ENCODE results near the gene FCHSD2.

FCHSD2 gene

GRCh38 chr11:73085189-73085875, 56.8 kb downstream of the FCHSD2 start:
- TF ChIP-seq CTCF (IDR thresholded peaks at IDR 0.05; ENCODE audit: borderline replicate concordance, extremely low read depth, low read length, poor library complexity, severe bottlenecking), result no peak
- no peak for TF ChIP-seq EZH2 (IDR thresholded peaks at IDR 0.05; ENCODE audit: borderline replicate concordance, low read depth, low read length, severe bottlenecking)
- ATAC-seq (ENCODE audit: insufficient read depth, low read depth) (no peak), DNase-seq (no peak)
- Histone ChIP-seq H3K4me3 (ENCODE audit: low read depth in 1 of 2, low read length in 2 of 2) (no peak overlapping the region), H3K36me3 (ENCODE audit: insufficient read depth, low read length) (peaks cover 8% of the 10 kb centered on the region; the same call in 1 of the 2 replicates), H2AFZ (ENCODE audit: low read depth, low read length) (no peak overlapping the region), H3K4me1 (ENCODE audit: insufficient read depth, low read length) (no peaks in the 10 kb centered on the region), H4K20me1 (ENCODE audit: insufficient read depth, low read length) (peaks cover 2% of the 10 kb centered on the region; the same call in 1 of the 2 replicates), H3K4me2 (ENCODE audit: insufficient read depth, low read length) (no peak overlapping the region), H3K79me2 (ENCODE audit: insufficient read depth, low read length) (peaks cover 16% of the 10 kb centered on the region), H3K27ac (ENCODE audit: low read length) (no peak overlapping the region), H3K9me3 (ENCODE audit: insufficient read depth, low read length, severe bottlenecking) (no peaks in the 10 kb centered on the region), H3K27me3 (ENCODE audit: insufficient read depth, low read length, poor library complexity) (no peaks in the 10 kb centered on the region), H3K9ac (ENCODE audit: low read depth, low read length) (no peak overlapping the region)

GRCh38 chr11:73078631-73079030, 63.5 kb downstream of the FCHSD2 start:
- no peak for TF ChIP-seq CTCF (IDR thresholded peaks at IDR 0.05; ENCODE audit: borderline replicate concordance, extremely low read depth, low read length, poor library complexity, severe bottlenecking)
- no peak for TF ChIP-seq EZH2 (IDR thresholded peaks at IDR 0.05; ENCODE audit: borderline replicate concordance, low read depth, low read length, severe bottlenecking)
- no peak overlapping the region for H3K4me3 ChIP-seq (ENCODE audit: low read depth in 1 of 2, low read length in 2 of 2)
- no peak overlapping the region for H2AFZ ChIP-seq (ENCODE audit: low read depth, low read length)
- no peak for ATAC-seq (ENCODE audit: insufficient read depth, low read depth)
- H4K20me1 ChIP-seq (ENCODE audit: insufficient read depth, low read length), result no peaks in the 10 kb centered on the region
- no peak overlapping the region for H3K4me2 ChIP-seq (ENCODE audit: insufficient read depth, low read length)
- H3K4me1 ChIP-seq (ENCODE audit: insufficient read depth, low read length), result peaks cover 3% of the 10 kb centered on the region; the same call in 1 of the 2 replicates
- no peak overlapping the region for H3K27ac ChIP-seq (ENCODE audit: low read length)
- H3K9ac ChIP-seq (ENCODE audit: low read depth, low read length), result no peak overlapping the region
- peaks cover 2% of the 10 kb centered on the region; the same call in 1 of the 2 replicates for H3K79me2 ChIP-seq (ENCODE audit: insufficient read depth, low read length)
- no peak for DNase-seq
- H3K9me3 ChIP-seq (ENCODE audit: insufficient read depth, low read length, severe bottlenecking), result peaks cover 7% of the 10 kb centered on the region
- peaks cover 25% of the 10 kb centered on the region for H3K36me3 ChIP-seq (ENCODE audit: insufficient read depth, low read length)
- no peaks in the 10 kb centered on the region for H3K27me3 ChIP-seq (ENCODE audit: insufficient read depth, low read length, poor library complexity)

- Histone ChIP-seq H3K36me3 (ENCODE audit: insufficient read depth, low read length) (peaks cover 24% of the 10 kb centered on the region), H3K4me3 (ENCODE audit: low read depth in 1 of 2, low read length in 2 of 2) (no peak overlapping the region), H2AFZ (ENCODE audit: low read depth, low read length) (no peak overlapping the region), H4K20me1 (ENCODE audit: insufficient read depth, low read length) (no peaks in the 10 kb centered on the region), H3K27ac (ENCODE audit: low read length) (no peak overlapping the region), H3K79me2 (ENCODE audit: insufficient read depth, low read length) (peaks cover 2% of the 10 kb centered on the region; the same call in 1 of the 2 replicates), H3K4me1 (ENCODE audit: insufficient read depth, low read length) (peaks cover 15% of the 10 kb centered on the region), H3K4me2 (ENCODE audit: insufficient read depth, low read length) (no peak overlapping the region), H3K9me3 (ENCODE audit: insufficient read depth, low read length, severe bottlenecking) (peaks cover 7% of the 10 kb centered on the region), H3K9ac (ENCODE audit: low read depth, low read length) (no peak overlapping the region), H3K27me3 (ENCODE audit: insufficient read depth, low read length, poor library complexity) (no peaks in the 10 kb centered on the region)
- no peak for ATAC-seq (ENCODE audit: insufficient read depth, low read depth)
- TF ChIP-seq EZH2 (IDR thresholded peaks at IDR 0.05; ENCODE audit: borderline replicate concordance, low read depth, low read length, severe bottlenecking) (no peak), CTCF (IDR thresholded peaks at IDR 0.05; ENCODE audit: borderline replicate concordance, extremely low read depth, low read length, poor library complexity, severe bottlenecking) (no peak)
- DNase-seq, result no peak
Observed at GRCh38 chr11:73077454-73077853, 64.7 kb downstream of the FCHSD2 start.

Data from DND-41 (cell line).